ENCODE data around the gene TK1. TPM values are rescaled to one million over a fixed set of nuclear protein-coding genes. Genes with fewer than 3 reads are reported as not detected.

TK1 gene
- total RNA-seq, 1 experiment from 2014 or later: 340 TPM

- peak overlapping the region; percentile 79 for H3K4me2 ChIP-seq (ENCODE audit: low read length)
- ATAC-seq: peak; percentile 43
Measured at GRCh38 chr17:78142119-78142861, 44.6 kb downstream of the TK1 start.

GRCh38 chr17:78141437-78142118 lies 45.3 kb downstream of the TK1 start:
- ATAC-seq (0 out of 2 replicates have a peak, but pooled peaks have one; percentile 0), DNase-seq (peak; percentile 25)
- peak overlapping the region; percentile 95 for H3K27ac ChIP-seq (ENCODE audit: low read length)

More at GRCh38 chr17:78142119-78142861, 44.6 kb downstream of the TK1 start:
- H3K9me3 ChIP-seq (ENCODE audit: low read length): no peaks in the 10 kb centered on the region
- H3K4me1 ChIP-seq (ENCODE audit: insufficient read depth, low read length): peaks cover 49% of the 10 kb centered on the region
- no peaks in the 10 kb centered on the region for H3K79me2 ChIP-seq (ENCODE audit: low read length)
- DNase-seq: peak; percentile 100
- no peaks in the 10 kb centered on the region for H4K20me1 ChIP-seq (ENCODE audit: low read length)
- peak overlapping the region; percentile 95 for H3K27ac ChIP-seq (ENCODE audit: low read length)
- BruUV-seq (replicated peaks): no TSS peak
- H3K9me2 ChIP-seq (replicated peaks; ENCODE audit: low read length): no peaks in the 10 kb centered on the region
- H3K4me3 ChIP-seq (ENCODE audit: low read length): peak overlapping the region; percentile 42; the same call in 1 of the 2 replicates
- peak overlapping the region; percentile 72 for H3K9ac ChIP-seq (ENCODE audit: low read length)
- H2AFZ ChIP-seq (ENCODE audit: low read length): no peak overlapping the region
- no peaks in the 10 kb centered on the region for H3K27me3 ChIP-seq (ENCODE audit: low read length)
- no peaks in the 10 kb centered on the region for H3F3A ChIP-seq (ENCODE audit: low read length, unreplicated experiment)
- POLR2A ChIA-PET (ENCODE audit: unreplicated experiment): interaction anchor here (0.6 to 0.7 kb wide), 2 partner anchors 45 to 101 kb away, joined by 3 to 12 read pairs; partner anchors contain the start of genes AFMID and TK1
- CTCF ChIA-PET: interaction anchor here (0.5 to 1.0 kb wide), 9 partner anchors 9 to 299 kb away, joined by 3 to 21 read pairs (median 5); no protein-coding TSS in a partner anchor
- intact Hi-C loops (cut with micrococcal nuclease): no loop called here
- TF ChIP-seq CTCF (conservative IDR thresholded peaks at IDR 0.05; ENCODE audit: low read depth, low read length) (no peak), EZH2 (IDR thresholded peaks at IDR 0.05; ENCODE audit: low read length, unreplicated experiment) (no peak), EZH2phosphoT487 (IDR thresholded peaks at IDR 0.05; ENCODE audit: borderline replicate concordance, low read length) (no peak)
- H3K36me3 ChIP-seq (ENCODE audit: low read depth, low read length): no peaks in the 10 kb centered on the region

More at GRCh38 chr17:78141437-78142118, 45.3 kb downstream of the TK1 start:
- no peaks in the 10 kb centered on the region for H3K9me3 ChIP-seq (ENCODE audit: low read length)
- no peaks in the 10 kb centered on the region for H3K36me3 ChIP-seq (ENCODE audit: low read depth, low read length)
- no peaks in the 10 kb centered on the region for H3K27me3 ChIP-seq (ENCODE audit: low read length)
- no peaks in the 10 kb centered on the region for H3K79me2 ChIP-seq (ENCODE audit: low read length)
- H3K4me1 ChIP-seq (ENCODE audit: insufficient read depth, low read length): peaks cover 49% of the 10 kb centered on the region
- H3K9ac ChIP-seq (ENCODE audit: low read length): peak overlapping the region; percentile 72
- TSS peak; percentile 63 for BruUV-seq (replicated peaks)
- no peaks in the 10 kb centered on the region for H3F3A ChIP-seq (ENCODE audit: low read length, unreplicated experiment)
- 0 out of 2 replicates have a peak overlapping the region, but pooled peaks have one; percentile 14 for H2AFZ ChIP-seq (ENCODE audit: low read length)
- ChIA-PET POLR2A (ENCODE audit: unreplicated experiment) (interaction anchor here (0.7 kb wide), 1 partner anchor 100 kb away, joined by 12 read pairs; no protein-coding TSS in a partner anchor), CTCF (interaction anchor here (0.6 to 1.0 kb wide), 8 partner anchors 10 to 300 kb away, joined by 3 to 21 read pairs (median 5); no protein-coding TSS in a partner anchor)
- no peaks in the 10 kb centered on the region for H3K9me2 ChIP-seq (replicated peaks; ENCODE audit: low read length)
- peak overlapping the region; percentile 42 for H3K4me3 ChIP-seq (ENCODE audit: low read length)
- intact Hi-C loops (cut with micrococcal nuclease): loop anchor here (2.0 kb wide), 1 partner anchor 27 kb away; the partner anchor contains the start of gene SYNGR2
- no peaks in the 10 kb centered on the region for H4K20me1 ChIP-seq (ENCODE audit: low read length)
- no peak for TF ChIP-seq CTCF (conservative IDR thresholded peaks at IDR 0.05; ENCODE audit: low read depth, low read length)
- no peak for TF ChIP-seq EZH2 (IDR thresholded peaks at IDR 0.05; ENCODE audit: low read length, unreplicated experiment)
- no peak for TF ChIP-seq EZH2phosphoT487 (IDR thresholded peaks at IDR 0.05; ENCODE audit: borderline replicate concordance, low read length)
- peak overlapping the region; percentile 79 for H3K4me2 ChIP-seq (ENCODE audit: low read length)

All from PC-3 (cell line).